Measurements from ENCODE around the gene PPP1R12B. TPM values are rescaled to one million over a fixed set of nuclear protein-coding genes. Genes with fewer than 3 reads are reported as not detected.
A peak's percentile ranks its signal among the peaks of the same experiment; 100 is the strongest.

The PPP1R12B gene
- total RNA-seq, 5 donors from 2014 or later (not counting 1 experiment from before 2014, with no cell fraction given) = 24.3 to 40.9 (median 27.0) TPM

- DNase-seq (no peak), ATAC-seq (replicated peaks in 1 of 4) (no peak)
- H3K27me3 ChIP-seq (replicated peaks in 1 of 2; ENCODE audit: control insufficient read depth in 2 of 2, extremely low read depth in 1 of 2, insufficient read depth in 2 of 2, low read length in 1 of 2) = peaks cover 0 to 2% of the 10 kb centered on the region in 2 experiments
- H3K27ac ChIP-seq (ENCODE audit: low read length) = no peak overlapping the region
- no peak overlapping the region for H3K27ac Mint-ChIP-seq
- 100% methylated on average over 1 of the region's 1 CpG for WGBS (ENCODE audit: insufficient coverage)
- no peaks in the 10 kb centered on the region for H3K4me1 Mint-ChIP-seq
- no peaks in the 10 kb centered on the region for H3K9me3 ChIP-seq
- no peaks in the 10 kb centered on the region for H3K9me3 Mint-ChIP-seq
- ChIA-PET CTCF (no interaction called here), POLR2A (no interaction called here)
- peaks cover 26% of the 10 kb centered on the region for H3K36me3 Mint-ChIP-seq
- no peak overlapping the region for H3K4me3 ChIP-seq (ENCODE audit: control insufficient read depth in 1 of 2, extremely low read depth in 1 of 2, low read length in 1 of 2)
- H3K36me3 ChIP-seq (ENCODE audit: control insufficient read depth in 2 of 2, extremely low read depth in 1 of 2, insufficient read depth in 1 of 2, low read length in 1 of 2) = peaks cover 3 to 12% of the 10 kb centered on the region in 2 donors
- no peak overlapping the region for H3K4me3 Mint-ChIP-seq
- no peaks in the 10 kb centered on the region for H3K27me3 Mint-ChIP-seq
- no peaks in the 10 kb centered on the region for H3K4me1 ChIP-seq (ENCODE audit: control insufficient read depth in 1 of 2, extremely low read depth in 1 of 2, insufficient read depth in 2 of 2, low read length in 2 of 2)
Observed at GRCh38 chr1:202586871-202587270, 238.4 kb downstream of the PPP1R12B start.

- no CpG with 5 or more reads among the region's 1 CpG for WGBS (ENCODE audit: insufficient coverage)
- ChIA-PET POLR2A (no interaction called here), CTCF (interaction anchor here in 1 of 2 donors (0.6 kb wide), 1 partner anchor 1327 kb away, joined by 3 read pairs; no protein-coding TSS in a partner anchor)
- Histone ChIP-seq H3K9me3 (no peaks in the 10 kb centered on the region), H3K27ac (ENCODE audit: low read length) (no peak overlapping the region), H3K4me3 (ENCODE audit: control insufficient read depth in 1 of 2, extremely low read depth in 1 of 2, low read length in 1 of 2) (no peak overlapping the region), H3K27me3 (replicated peaks in 1 of 2; ENCODE audit: control insufficient read depth in 2 of 2, extremely low read depth in 1 of 2, insufficient read depth in 2 of 2, low read length in 1 of 2) (peaks cover 0 to 2% of the 10 kb centered on the region in 2 experiments), H3K36me3 (ENCODE audit: control insufficient read depth in 2 of 2, extremely low read depth in 1 of 2, insufficient read depth in 1 of 2, low read length in 1 of 2) (peaks cover 3 to 7% of the 10 kb centered on the region in 2 donors), H3K4me1 (ENCODE audit: control insufficient read depth in 1 of 2, extremely low read depth in 1 of 2, insufficient read depth in 2 of 2, low read length in 2 of 2) (no peaks in the 10 kb centered on the region)
- ATAC-seq (replicated peaks in 1 of 4) (no peak), DNase-seq (no peak)
- H3K9me3 Mint-ChIP-seq = no peaks in the 10 kb centered on the region
- no peaks in the 10 kb centered on the region for H3K4me1 Mint-ChIP-seq
- no peak overlapping the region for H3K4me3 Mint-ChIP-seq
- no peak overlapping the region for H3K27ac Mint-ChIP-seq
- H3K27me3 Mint-ChIP-seq = no peaks in the 10 kb centered on the region
- H3K36me3 Mint-ChIP-seq = peaks cover 18% of the 10 kb centered on the region
Observed at GRCh38 chr1:202587859-202588485, 239.5 kb downstream of the PPP1R12B start.

GRCh38 chr1:202588503-202589189 lies 240.1 kb downstream of the PPP1R12B start:
- H3K9me3 ChIP-seq = no peaks in the 10 kb centered on the region
- H3K27ac Mint-ChIP-seq = no peak overlapping the region
- no peak overlapping the region for H3K4me3 Mint-ChIP-seq
- peaks cover 3 to 7% of the 10 kb centered on the region in 2 donors for H3K36me3 ChIP-seq (ENCODE audit: control insufficient read depth in 2 of 2, extremely low read depth in 1 of 2, insufficient read depth in 1 of 2, low read length in 1 of 2)
- no peak for ATAC-seq (replicated peaks in 1 of 4)
- no peak for DNase-seq
- peaks cover 15% of the 10 kb centered on the region for H3K36me3 Mint-ChIP-seq
- POLR2A ChIA-PET = no interaction called here
- H3K4me3 ChIP-seq (ENCODE audit: control insufficient read depth in 1 of 2, extremely low read depth in 1 of 2, low read length in 1 of 2) = no peak overlapping the region
- H3K27me3 Mint-ChIP-seq = no peaks in the 10 kb centered on the region
- WGBS (ENCODE audit: insufficient coverage) = 95% methylated on average over 3 of the region's 4 CpGs
- no peaks in the 10 kb centered on the region for H3K4me1 Mint-ChIP-seq
- H3K9me3 Mint-ChIP-seq = no peaks in the 10 kb centered on the region
- H3K27me3 ChIP-seq (replicated peaks in 1 of 2; ENCODE audit: control insufficient read depth in 2 of 2, extremely low read depth in 1 of 2, insufficient read depth in 2 of 2, low read length in 1 of 2) = peaks cover 0 to 2% of the 10 kb centered on the region in 2 experiments
- CTCF ChIA-PET = interaction anchor here in 1 of 2 donors (0.5 kb wide), 1 partner anchor 106 kb away, joined by 8 read pairs; no protein-coding TSS in a partner anchor
- no peaks in the 10 kb centered on the region for H3K4me1 ChIP-seq (ENCODE audit: control insufficient read depth in 1 of 2, extremely low read depth in 1 of 2, insufficient read depth in 2 of 2, low read length in 2 of 2)
- no peak overlapping the region for H3K27ac ChIP-seq (ENCODE audit: low read length)

GRCh38 chr1:202589190-202589930 lies 240.9 kb downstream of the PPP1R12B start:
- ChIA-PET POLR2A (no interaction called here), CTCF (interaction anchor here in 1 of 2 donors (0.5 kb wide), 1 partner anchor 106 kb away, joined by 8 read pairs; no protein-coding TSS in a partner anchor)
- no peaks in the 10 kb centered on the region for H3K4me1 ChIP-seq (ENCODE audit: control insufficient read depth in 1 of 2, extremely low read depth in 1 of 2, insufficient read depth in 2 of 2, low read length in 2 of 2)
- H3K36me3 ChIP-seq (ENCODE audit: control insufficient read depth in 2 of 2, extremely low read depth in 1 of 2, insufficient read depth in 1 of 2, low read length in 1 of 2) = peaks cover 2 to 4% of the 10 kb centered on the region in 2 donors
- Mint-ChIP-seq H3K27ac (no peak overlapping the region), H3K36me3 (peaks cover 10% of the 10 kb centered on the region), H3K9me3 (no peaks in the 10 kb centered on the region), H3K4me1 (no peaks in the 10 kb centered on the region), H3K4me3 (no peak overlapping the region), H3K27me3 (no peaks in the 10 kb centered on the region)
- no peak overlapping the region for H3K27ac ChIP-seq (ENCODE audit: low read length)
- 97% methylated on average over 4 of the region's 8 CpGs for WGBS (ENCODE audit: insufficient coverage)
- H3K27me3 ChIP-seq (replicated peaks in 1 of 2; ENCODE audit: control insufficient read depth in 2 of 2, extremely low read depth in 1 of 2, insufficient read depth in 2 of 2, low read length in 1 of 2) = peaks cover 0 to 2% of the 10 kb centered on the region in 2 experiments
- ATAC-seq (replicated peaks in 1 of 4) (no peak), DNase-seq (no peak)
- no peaks in the 10 kb centered on the region for H3K9me3 ChIP-seq
- H3K4me3 ChIP-seq (ENCODE audit: control insufficient read depth in 1 of 2, extremely low read depth in 1 of 2, low read length in 1 of 2) = no peak overlapping the region

GRCh38 chr1:202590126-202590525 lies 241.6 kb downstream of the PPP1R12B start:
- WGBS (ENCODE audit: insufficient coverage) = 83% methylated on average over 2 of the region's 4 CpGs
- Histone ChIP-seq H3K4me1 (ENCODE audit: control insufficient read depth in 1 of 2, extremely low read depth in 1 of 2, insufficient read depth in 2 of 2, low read length in 2 of 2) (no peaks in the 10 kb centered on the region), H3K9me3 (no peaks in the 10 kb centered on the region), H3K4me3 (ENCODE audit: control insufficient read depth in 1 of 2, extremely low read depth in 1 of 2, low read length in 1 of 2) (no peak overlapping the region), H3K36me3 (ENCODE audit: control insufficient read depth in 2 of 2, extremely low read depth in 1 of 2, insufficient read depth in 1 of 2, low read length in 1 of 2) (peaks cover 0 to 4% of the 10 kb centered on the region in 2 donors), H3K27ac (ENCODE audit: low read length) (no peak overlapping the region), H3K27me3 (replicated peaks in 1 of 2; ENCODE audit: control insufficient read depth in 2 of 2, extremely low read depth in 1 of 2, insufficient read depth in 2 of 2, low read length in 1 of 2) (peaks cover 0 to 2% of the 10 kb centered on the region in 2 experiments)
- POLR2A ChIA-PET = no interaction called here
- Mint-ChIP-seq H3K27ac (no peak overlapping the region), H3K36me3 (peaks cover 5% of the 10 kb centered on the region), H3K4me3 (no peak overlapping the region), H3K4me1 (no peaks in the 10 kb centered on the region), H3K9me3 (no peaks in the 10 kb centered on the region), H3K27me3 (no peaks in the 10 kb centered on the region)
- DNase-seq (no peak), ATAC-seq (replicated peaks in 1 of 4) (no peak)
- CTCF ChIA-PET = no interaction called here

- Histone ChIP-seq H3K4me3 (ENCODE audit: control insufficient read depth in 1 of 2, extremely low read depth in 1 of 2, low read length in 1 of 2) (no peak overlapping the region), H3K9me3 (no peaks in the 10 kb centered on the region), H3K36me3 (ENCODE audit: control insufficient read depth in 2 of 2, extremely low read depth in 1 of 2, insufficient read depth in 1 of 2, low read length in 1 of 2) (peaks cover 0 to 4% of the 10 kb centered on the region in 2 donors), H3K27ac (ENCODE audit: low read length) (no peak overlapping the region), H3K4me1 (ENCODE audit: control insufficient read depth in 1 of 2, extremely low read depth in 1 of 2, insufficient read depth in 2 of 2, low read length in 2 of 2) (no peaks in the 10 kb centered on the region), H3K27me3 (replicated peaks in 1 of 2; ENCODE audit: control insufficient read depth in 2 of 2, extremely low read depth in 1 of 2, insufficient read depth in 2 of 2, low read length in 1 of 2) (peaks cover 0 to 2% of the 10 kb centered on the region in 2 experiments)
- WGBS (ENCODE audit: insufficient coverage) = 97% methylated on average over 4 of the region's 5 CpGs
- Mint-ChIP-seq H3K36me3 (peaks cover 7% of the 10 kb centered on the region), H3K27me3 (no peaks in the 10 kb centered on the region), H3K4me3 (no peak overlapping the region), H3K4me1 (no peaks in the 10 kb centered on the region), H3K27ac (no peak overlapping the region), H3K9me3 (no peaks in the 10 kb centered on the region)
- peak in 1 of 4 experiments; percentile 17 for ATAC-seq (replicated peaks in 1 of 4)
- ChIA-PET CTCF (no interaction called here), POLR2A (no interaction called here)
- no peak for DNase-seq
Observed at GRCh38 chr1:202590975-202591411, 242.5 kb downstream of the PPP1R12B start.

Data from T-cell (primary cell).